GM18507 (cell line): ENCODE results near the gene ABLIM1.
A peak's percentile ranks its signal among the peaks of the same experiment; 100 is the strongest.

Experiments
- DNase-seq: peaks from one replicate; pipeline ENCODE4 v3.0.0; 2011; ENCODE audit warnings: low read depth; ENCODE audit not compliant: insufficient read length; ENCODE audit errors: extremely low spot score
- FAIRE-seq: peaks from 2 replicates; lab custom pipeline; 2011; peaks lifted over from hg19 to GRCh38; lab: Jason Lieb, UNC

ABLIM1 gene

DNA sequence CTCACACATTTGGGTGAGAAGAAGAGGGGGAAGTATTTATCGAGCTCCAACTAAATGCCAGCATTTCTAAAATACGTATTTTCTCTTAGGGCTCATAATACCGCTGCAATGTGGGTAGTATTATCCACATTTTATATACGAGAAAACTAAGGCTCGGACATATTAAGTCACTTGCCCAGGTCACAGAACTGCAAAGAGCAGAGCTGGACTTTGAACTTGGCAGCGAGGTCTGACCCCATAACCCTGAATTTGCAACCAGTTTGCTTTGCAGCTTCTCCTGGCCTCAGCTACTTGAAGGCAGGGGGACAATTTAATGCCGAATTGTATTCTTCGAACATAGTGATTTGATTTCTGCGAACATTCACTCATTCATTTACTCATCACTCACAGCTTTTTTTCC, 7.2 kb downstream of the ABLIM1 start:
- DNase-seq (no peak), FAIRE-seq (no peak)

DNA sequence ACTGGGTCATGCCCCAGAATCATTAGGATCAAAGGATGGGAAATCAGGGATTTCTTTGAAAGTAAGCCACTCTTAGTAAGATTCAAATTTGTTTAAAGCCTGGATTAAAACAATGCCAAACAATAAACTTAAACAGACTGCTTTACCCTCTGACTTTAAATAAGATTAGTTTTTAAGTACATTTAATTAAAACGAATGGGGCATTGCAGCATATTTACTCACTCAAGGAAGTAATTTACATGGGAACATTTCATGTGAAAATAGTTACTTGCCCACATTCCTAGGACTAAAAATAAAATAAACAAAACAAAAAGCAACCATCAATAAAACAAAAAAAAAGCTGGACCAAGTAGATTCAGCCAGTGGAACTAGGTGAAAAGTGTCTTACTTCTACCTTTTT, 7.8 kb downstream of the ABLIM1 start:
- FAIRE-seq: no peak

DNA sequence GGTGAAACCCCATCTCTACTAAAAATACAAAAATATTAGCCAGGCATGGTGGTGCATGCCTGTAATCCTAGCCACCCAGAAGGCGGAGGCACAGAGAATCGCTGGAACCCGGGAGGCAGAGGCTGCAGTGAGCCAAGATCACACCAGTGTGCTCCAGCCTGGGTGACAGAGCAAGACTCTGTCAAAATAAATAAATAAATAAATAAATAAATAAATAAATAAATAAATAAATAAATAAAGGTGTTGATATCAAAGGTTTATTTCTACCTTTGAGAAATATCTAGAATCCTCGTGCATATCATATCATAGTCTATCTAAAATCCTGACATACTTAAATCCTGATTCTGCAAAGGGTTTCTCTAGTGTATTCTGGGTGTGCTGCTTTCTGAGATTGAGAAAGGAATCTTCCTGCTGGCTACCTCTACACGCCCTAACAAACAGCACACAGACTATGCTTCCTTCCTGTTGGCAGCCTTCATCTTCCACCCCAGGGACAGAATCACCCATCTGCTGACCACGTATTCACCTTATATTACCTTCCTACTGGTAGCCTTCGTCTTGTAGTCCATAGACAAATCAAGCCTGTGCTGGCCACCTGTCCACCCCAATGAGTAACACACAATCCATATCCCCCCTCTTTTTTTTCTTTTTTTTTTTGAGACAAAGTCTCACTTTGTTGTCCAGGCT, 8.7 kb downstream of the ABLIM1 start:
- DNase-seq (no peak), FAIRE-seq (no peak)

More for the DNA sequence above, 7.8 kb downstream of the ABLIM1 start:
- no peak for DNase-seq

- no peak for DNase-seq
- FAIRE-seq: no peak
Measured at GRCh38 chr10:114648368-114648767, 9.7 kb downstream of the ABLIM1 start.

- FAIRE-seq: no peak
- DNase-seq: no peak
Measured at GRCh38 chr10:114647545-114648138, 10.4 kb downstream of the ABLIM1 start.

DNA sequence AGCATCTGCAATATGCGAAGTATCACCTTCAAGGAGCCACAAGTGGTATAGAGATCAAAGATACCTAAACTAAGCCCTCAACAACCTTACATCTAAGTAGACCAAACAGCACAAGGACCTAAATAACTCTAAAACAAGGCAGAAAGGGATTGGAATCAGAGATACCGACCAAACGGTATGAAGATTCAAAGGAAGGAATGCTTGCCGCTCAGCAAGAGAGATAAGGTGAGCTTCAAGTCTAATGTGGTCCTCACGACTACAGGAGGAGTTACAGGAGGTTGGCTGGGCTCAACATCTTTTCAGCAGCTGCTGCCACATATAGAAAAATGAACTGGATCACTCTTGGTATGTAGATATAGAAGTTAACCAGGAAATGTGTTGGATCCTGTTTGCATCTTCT, 11.6 kb downstream of the ABLIM1 start:
- DNase-seq (no peak), FAIRE-seq (no peak)

DNA sequence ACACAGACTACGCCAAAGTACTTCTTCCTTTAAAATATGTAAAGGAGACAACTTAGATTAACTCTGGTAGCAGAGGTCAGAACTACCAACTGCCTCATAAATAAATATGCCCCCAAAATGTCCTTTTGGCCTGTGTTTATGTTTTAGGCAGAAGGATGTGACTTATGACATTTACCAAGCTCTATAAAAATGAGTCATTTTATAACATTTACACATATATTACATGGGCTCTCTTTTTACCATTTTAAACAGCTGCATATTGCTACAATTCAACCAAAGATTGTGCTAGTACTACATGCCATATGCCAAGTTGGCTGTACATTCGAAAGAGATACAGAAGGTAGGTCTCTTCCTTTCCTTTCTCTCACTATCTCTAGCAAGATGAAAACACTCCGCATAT, 12.4 kb downstream of the ABLIM1 start:
- no peak for DNase-seq
- FAIRE-seq: no peak

GRCh38 chr10:114643158-114643557, 14.9 kb downstream of the ABLIM1 start:
- FAIRE-seq: no peak
- DNase-seq: no peak

DNA sequence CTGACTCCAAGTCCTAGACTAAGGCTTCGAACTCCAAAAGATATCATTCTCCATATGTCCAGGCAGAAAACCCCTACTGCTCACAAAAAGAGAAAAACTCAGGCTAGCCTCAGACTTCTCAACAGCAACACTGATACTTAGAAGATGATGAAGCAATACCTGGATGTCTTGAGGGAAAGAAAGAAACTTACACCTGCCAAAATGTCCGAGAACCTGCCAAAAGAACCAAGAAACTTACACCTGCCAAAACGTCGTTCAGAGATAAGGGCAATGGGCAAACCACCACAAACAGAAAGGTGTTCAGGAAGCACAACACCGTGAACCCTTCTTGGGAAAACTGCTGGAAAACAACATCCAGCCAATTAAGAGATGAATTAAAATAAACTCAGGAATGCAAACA, 15.3 kb downstream of the ABLIM1 start:
- no peak for FAIRE-seq
- no peak for DNase-seq

GRCh38 chr10:114638821-114639625, 19.1 kb downstream of the ABLIM1 start:
- FAIRE-seq (peak; percentile 45), DNase-seq (no peak)

DNA sequence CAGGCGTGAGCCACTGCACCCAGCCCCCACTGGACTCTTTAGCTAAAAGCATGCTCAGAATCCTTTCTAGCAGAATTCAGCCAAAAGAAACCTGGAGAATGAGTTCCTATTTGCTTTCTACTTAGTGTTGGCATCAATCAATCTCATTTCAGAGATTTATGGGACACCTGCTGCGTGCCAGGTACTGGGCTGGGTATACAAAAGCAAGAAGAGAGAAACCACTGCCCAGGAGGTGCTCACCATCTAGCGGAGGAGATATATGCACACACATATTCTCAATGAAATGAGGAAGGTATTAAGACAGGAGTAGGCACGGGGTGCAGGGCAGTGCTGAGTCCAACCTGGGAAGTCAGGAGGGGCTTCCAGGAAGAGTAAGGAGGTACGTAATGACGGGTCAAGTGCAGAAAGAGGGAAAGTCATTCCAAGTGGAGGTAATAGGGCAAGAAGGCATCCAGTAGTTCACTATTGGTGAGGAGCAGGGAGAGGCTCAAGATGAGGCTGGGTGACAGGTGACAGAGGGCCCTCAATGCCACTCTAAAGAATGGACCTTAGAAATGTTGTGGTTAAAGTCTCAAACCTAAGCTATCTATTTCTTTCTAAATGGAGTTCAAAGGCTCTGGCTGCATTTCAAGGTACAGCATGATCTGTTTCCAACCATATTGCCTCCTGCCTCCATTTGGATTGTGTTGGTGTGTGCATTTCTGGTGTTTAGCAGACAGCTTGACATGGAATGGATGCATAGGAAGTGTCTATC, 22.1 kb downstream of the ABLIM1 start:
- no peak for DNase-seq
- FAIRE-seq: no peak

- FAIRE-seq (no peak), DNase-seq (no peak)
Measured at GRCh38 chr10:114635101-114635500, 23.0 kb downstream of the ABLIM1 start.

- FAIRE-seq: no peak
- DNase-seq: no peak
Measured at GRCh38 chr10:114634609-114634979, 23.5 kb downstream of the ABLIM1 start.

DNA sequence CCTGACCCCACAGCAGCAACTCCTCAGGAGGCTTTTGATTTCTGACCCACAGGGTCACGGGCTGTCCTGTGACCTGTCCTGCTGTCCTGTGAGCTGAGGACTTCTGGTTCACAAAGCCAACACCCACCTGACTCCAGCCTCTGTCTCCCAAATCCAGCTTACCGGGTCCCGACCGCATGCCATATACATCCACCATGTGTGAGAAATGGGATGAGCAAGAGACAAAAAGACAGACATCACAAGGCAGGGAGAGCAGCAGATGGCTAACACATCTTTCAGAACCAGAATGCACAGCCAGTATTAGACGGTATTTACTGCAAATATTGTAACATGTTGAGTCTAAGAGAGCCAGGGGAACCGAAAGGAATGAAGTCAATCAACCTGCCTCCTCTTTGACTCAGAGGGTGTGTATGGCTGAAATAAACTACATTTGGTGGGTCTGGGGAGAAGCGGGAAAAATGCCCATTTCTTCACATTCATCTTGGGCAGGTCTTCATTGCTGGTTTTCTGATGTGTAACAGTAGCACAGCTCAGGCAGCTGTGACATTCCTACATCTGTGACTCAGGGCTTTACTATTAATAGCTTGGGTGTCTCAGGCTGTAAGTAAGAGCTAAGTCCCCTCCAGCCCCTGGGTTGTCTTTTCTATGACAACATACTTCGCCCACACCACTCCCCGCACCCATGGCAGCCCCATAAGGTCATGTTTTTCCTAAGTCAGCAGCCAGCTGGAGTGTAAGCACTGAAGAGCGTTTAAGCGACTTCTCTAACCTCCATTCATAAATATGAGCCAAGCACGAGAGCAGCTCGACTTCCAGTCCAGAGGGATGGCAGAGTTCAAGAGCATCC, 25.0 kb downstream of the ABLIM1 start:
- peak; percentile 74 for FAIRE-seq
- DNase-seq: no peak

- DNase-seq (no peak), FAIRE-seq (peak; percentile 69)
Measured at GRCh38 chr10:114631666-114632417, 26.2 kb downstream of the ABLIM1 start.

DNA sequence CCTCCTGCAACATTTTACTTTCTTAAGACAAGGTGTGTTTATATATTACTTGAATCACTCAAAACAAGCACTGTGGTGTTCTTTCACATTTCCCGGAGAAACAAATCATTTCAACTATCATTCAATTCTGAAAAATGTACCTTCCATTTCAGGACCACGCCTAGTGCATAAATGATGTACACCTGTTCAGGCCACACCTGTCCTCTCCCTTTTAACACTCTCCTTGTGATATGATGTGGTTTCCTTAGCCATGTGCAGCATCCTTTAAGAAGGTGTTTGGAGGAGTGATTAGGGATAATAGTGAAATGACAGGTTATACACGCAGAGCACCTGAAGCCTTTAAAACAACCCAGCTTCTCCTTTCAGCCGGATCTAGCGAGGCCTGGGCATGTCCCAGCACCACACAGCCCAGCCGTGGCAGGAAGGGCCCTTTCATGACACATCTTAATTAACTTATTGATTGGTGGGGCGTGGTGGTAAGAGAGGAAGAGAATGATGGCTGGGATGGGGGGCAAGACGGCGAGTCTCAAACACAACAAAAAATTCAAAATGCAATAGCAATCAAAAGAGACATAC, 26.9 kb downstream of the ABLIM1 start:
- FAIRE-seq (no peak), DNase-seq (no peak)

DNA sequence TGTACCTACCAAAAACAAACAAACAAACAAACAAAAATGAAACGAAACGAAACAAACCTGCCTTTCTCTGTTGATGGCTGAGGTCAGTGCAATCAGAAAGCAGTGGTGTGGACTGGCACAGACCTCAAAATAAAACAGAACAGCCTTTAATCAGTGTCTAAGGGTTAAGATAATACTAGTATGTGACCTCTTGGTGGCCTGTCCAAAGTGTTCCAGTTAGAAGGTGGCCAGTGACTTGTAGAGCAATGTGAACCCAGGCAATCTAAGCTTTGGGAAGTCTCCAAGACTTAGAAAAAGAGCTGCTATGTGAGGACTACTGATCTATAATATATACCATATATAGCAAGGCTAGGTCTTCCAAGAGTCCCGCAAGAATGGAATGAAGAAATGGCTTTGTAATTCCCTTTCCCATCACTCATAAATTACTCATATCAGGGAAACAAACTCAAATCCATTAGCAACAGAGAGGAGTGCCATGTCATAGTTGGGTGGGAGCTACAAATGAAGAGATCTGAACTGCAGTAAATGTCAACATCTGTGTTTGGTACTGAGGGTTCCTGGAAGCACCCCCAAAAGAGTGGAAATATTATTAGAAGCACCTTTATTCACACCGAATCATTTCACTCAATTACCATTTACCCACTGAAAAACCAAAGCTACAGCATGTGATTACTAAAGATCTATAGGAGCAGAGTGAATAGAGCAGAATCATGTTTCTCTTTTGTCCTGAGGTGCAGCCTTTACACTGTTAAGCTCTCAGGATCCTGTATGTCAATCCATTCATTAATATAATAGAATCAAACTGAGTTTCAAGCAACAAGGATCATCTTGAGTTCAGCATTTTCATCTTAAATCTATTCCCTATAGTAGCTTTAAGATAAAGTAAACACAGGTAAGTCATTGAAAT, 28.0 kb downstream of the ABLIM1 start:
- no peak for FAIRE-seq
- no peak for DNase-seq
